ENCODE results near the gene TMEM132C. TPM values are rescaled to one million over a fixed set of nuclear protein-coding genes. Genes with fewer than 3 reads are reported as not detected.

The TMEM132C gene
- total and polyA plus RNA-seq, 2 of the 4 experiments (the other 2 are of a cell fraction): not detected

GRCh38 chr12:128266086-128266485, 884 bp upstream of the TMEM132C start:
- POLR2A ChIA-PET (ENCODE audit: unreplicated experiment): no interaction called here
- Histone ChIP-seq H3K23ac (ENCODE audit: low read depth, low read length) (no peak overlapping the region), H3K9me1 (ENCODE audit: insufficient read depth, low read length) (no peaks in the 10 kb centered on the region), H3K79me1 (ENCODE audit: low read depth in 1 of 2, low read length in 2 of 2) (no peaks in the 10 kb centered on the region), H3K4ac (ENCODE audit: low read depth, low read length) (no peak overlapping the region), H3K9ac (ENCODE audit: low read depth, low read length) (no peak overlapping the region), H3K36me3 (ENCODE audit: control insufficient read depth, insufficient read depth, low read length) (no peaks in the 10 kb centered on the region), H3K9me3 (ENCODE audit: control insufficient read depth, insufficient read depth, low read length) (peaks cover 19% of the 10 kb centered on the region), H3K4me3 (ENCODE audit: insufficient read depth, low read depth, low read length) (no peak overlapping the region), H3K27ac (ENCODE audit: insufficient read depth, low read length) (no peak overlapping the region), H3K56ac (ENCODE audit: extremely low read depth, insufficient read depth, low read length) (no peak overlapping the region), H2BK15ac (ENCODE audit: low read depth, low read length) (no peak overlapping the region), H3K18ac (ENCODE audit: low read depth, low read length) (no peak overlapping the region), H4K5ac (ENCODE audit: low read depth, low read length) (no peak overlapping the region), H2AFZ (replicated peaks; ENCODE audit: low read length, poor library complexity) (no peak overlapping the region), H4K8ac (ENCODE audit: low read depth in 2 of 2, low read length in 2 of 2) (no peak overlapping the region), H2BK120ac (ENCODE audit: low read depth, low read length) (no peak overlapping the region), H2AK9ac (replicated peaks; ENCODE audit: low read depth, low read length, poor library complexity) (no peak overlapping the region), H2BK5ac (ENCODE audit: low read depth, low read length, poor library complexity, severe bottlenecking) (no peak overlapping the region), H4K91ac (ENCODE audit: insufficient read depth, low read depth, low read length) (no peak overlapping the region), H3K4me1 (ENCODE audit: control insufficient read depth, insufficient read depth, low read length) (no peaks in the 10 kb centered on the region), H3K4me2 (ENCODE audit: low read depth, low read length) (no peak overlapping the region), H4K20me1 (ENCODE audit: insufficient read depth, low read length) (no peaks in the 10 kb centered on the region), H3K27me3 (ENCODE audit: control insufficient read depth, insufficient read depth, low read length) (no peaks in the 10 kb centered on the region), H3K14ac (replicated peaks; ENCODE audit: low read depth, low read length) (no peak overlapping the region), H2AK5ac (ENCODE audit: low read depth, low read length) (no peak overlapping the region), H2BK20ac (ENCODE audit: low read depth, low read length) (no peak overlapping the region)
- 12% methylated on average over 5 of the region's 12 CpGs; no CpG with 5 or more reads in 1 of the 2 experiments for WGBS, 2 experiments (ENCODE audit: extremely low coverage in 2 of 2, insufficient read length in 1 of 2)
- ATAC-seq (ENCODE audit: low read depth) (no peak), DNase-seq (no peak)
- BruUV-seq (replicated peaks): no TSS peak
- dilution Hi-C loops (cut with HindIII; ENCODE audit: low sequenced_read_pairs, unreplicated experiment): no loop called here
- intact Hi-C loops (cut with micrococcal nuclease): no loop called here
- in situ Hi-C loops (cut with MboI; ENCODE audit: low sequenced_read_pairs): no loop called here
- CTCF ChIA-PET: no interaction called here
- no peak for TF ChIP-seq MAZ (IDR thresholded peaks at IDR 0.05; ENCODE audit: borderline replicate concordance, low read depth, low read length)
- TF ChIP-seq RFX5 (IDR thresholded peaks at IDR 0.05; ENCODE audit: low read depth, low read length): no peak
- TF ChIP-seq BHLHE40 (IDR thresholded peaks at IDR 0.05; ENCODE audit: low read depth, low read length): no peak
- no peak for TF ChIP-seq MXI1 (IDR thresholded peaks at IDR 0.05; ENCODE audit: borderline replicate concordance, low read depth, low read length)
- no peak for TF ChIP-seq CEBPB (IDR thresholded peaks at IDR 0.05; ENCODE audit: low read depth, low read length)

Data from IMR-90 (cell line).